H1 (cell line): Measurements from ENCODE around the gene TTBK1.

Source experiments
- CTCF ChIP-seq, 3 experiments: IDR thresholded peaks; 1 replicate in 2 of 3; 2 replicates in 1 of 3; pipeline versions ENCODE4 v1.5.1 to v1.6.1; 2011; ENCODE audit warnings: low read length in 3 of 3, mild to moderate bottlenecking in 3 of 3, inconsistent platforms in 2 of 3, low read depth in 1 of 3, moderate library complexity in 1 of 3; ENCODE audit not compliant: insufficient read depth in 1 of 3; ENCODE audit errors: control extremely low read depth in 1 of 3
- FOSL1 ChIP-seq: IDR thresholded peaks from 2 replicates; pipeline ENCODE4 v1.6.1; 2011; ENCODE audit warnings: mild to moderate bottlenecking, low read depth, low read length, moderate library complexity; ENCODE audit not compliant: insufficient read depth
- RBBP5 ChIP-seq: IDR thresholded peaks from 2 replicates; pipeline ENCODE4 v1.7.1; 2012; ENCODE audit warnings: low read depth, mild to moderate bottlenecking, inconsistent platforms, low read length, moderate library complexity, borderline replicate concordance
- SRF ChIP-seq: IDR thresholded peaks from 2 replicates; pipeline ENCODE4 v1.6.1; 2011; ENCODE audit warnings: mild to moderate bottlenecking, low read depth, low read length, moderate library complexity
- TCF12 ChIP-seq: IDR thresholded peaks from 2 replicates; pipeline ENCODE4 v1.6.1; 2011; ENCODE audit warnings: low read depth, mild to moderate bottlenecking, low read length

- TF ChIP-seq TCF12 (no peak), SRF (no peak), CTCF (IDR thresholded peaks at IDR 0.05; ENCODE audit: control extremely low read depth in 1 of 3, insufficient read depth in 1 of 3, low read depth in 1 of 3, low read length in 3 of 3) (no peak), RBBP5 (no peak), FOSL1 (no peak)
These were observed 49.4 kb upstream of the TTBK1 start for GRCh38 chr6:43193929-43194328.
